Measurements from ENCODE around the gene MCTP2. TPM values are rescaled to one million over a fixed set of nuclear protein-coding genes. Genes with fewer than 3 reads are reported as not detected.
A peak's percentile ranks its signal among the peaks of the same experiment; 100 is the strongest.

Gene MCTP2
- total RNA-seq, 1 experiment from 2014 or later: 0.19 TPM

- Histone ChIP-seq H3K27ac (ENCODE audit: low read depth, low read length, poor library complexity, severe bottlenecking) (no peak overlapping the region), H3K4me1 (ENCODE audit: insufficient read depth, low read length, poor library complexity, severe bottlenecking) (no peaks in the 10 kb centered on the region), H3K27me3 (replicated peaks; ENCODE audit: insufficient read depth, low read depth, low read length, poor library complexity) (no peaks in the 10 kb centered on the region), H3K9me3 (ENCODE audit: low read depth, low read length, poor library complexity, severe bottlenecking) (no peaks in the 10 kb centered on the region), H3K4me3 (ENCODE audit: low read depth, low read length, poor library complexity, severe bottlenecking) (no peak overlapping the region), H3K36me3 (ENCODE audit: insufficient read depth, low read length, poor library complexity, severe bottlenecking) (no peaks in the 10 kb centered on the region)
- intact Hi-C loops (cut with micrococcal nuclease; ENCODE audit: unreplicated experiment): no loop called here
- no TSS peak for BruUV-seq (replicated peaks)
- ChIA-PET POLR2A (ENCODE audit: low non-redundant PET) (no interaction called here), CTCF (no interaction called here)
- TF ChIP-seq CTCF (conservative IDR thresholded peaks at IDR 0.05; ENCODE audit: low read depth, low read length) (no peak), EZH2 (IDR thresholded peaks at IDR 0.05; ENCODE audit: borderline replicate concordance, low read depth, low read length, poor library complexity, severe bottlenecking) (no peak)
- DNase-seq (ENCODE audit: low spot score): no peak
These were observed 105.6 kb downstream of the MCTP2 start for GRCh38 chr15:94336817-94337467.

- no TSS peak for BruUV-seq (replicated peaks)
- CTCF ChIA-PET: no interaction called here
- POLR2A ChIA-PET (ENCODE audit: low non-redundant PET): no interaction called here
These were observed 107.0 kb downstream of the MCTP2 start for GRCh38 chr15:94338243-94338846.

DNA sequence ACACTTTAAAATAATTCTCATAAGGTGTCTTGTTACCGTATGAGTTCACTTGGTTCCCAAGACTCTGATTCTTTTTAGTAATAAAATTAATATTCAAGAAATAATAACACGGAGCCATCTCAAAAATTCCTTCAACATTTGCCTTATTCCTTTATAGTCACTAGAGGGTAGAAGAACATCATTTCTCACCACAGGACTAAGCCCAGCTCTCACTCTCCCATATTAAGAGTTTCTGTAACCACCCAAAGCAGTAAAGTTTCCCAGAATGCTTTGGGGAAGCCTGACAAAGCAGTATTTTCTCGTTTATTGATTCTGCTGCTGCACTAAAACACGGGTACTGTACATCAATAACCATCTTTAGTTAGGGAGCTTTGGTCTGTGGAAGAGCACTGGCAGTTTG lies 114.9 kb downstream of the MCTP2 start:
- TF ChIP-seq EZH2 (IDR thresholded peaks at IDR 0.05; ENCODE audit: borderline replicate concordance, low read depth, low read length, poor library complexity, severe bottlenecking): no peak
- 0 out of 2 replicates have a peak, but pooled peaks have one; percentile 33 for TF ChIP-seq CTCF (conservative IDR thresholded peaks at IDR 0.05; ENCODE audit: low read depth, low read length)
- Histone ChIP-seq H3K27me3 (replicated peaks; ENCODE audit: insufficient read depth, low read depth, low read length, poor library complexity) (no peaks in the 10 kb centered on the region), H3K9me3 (ENCODE audit: low read depth, low read length, poor library complexity, severe bottlenecking) (no peaks in the 10 kb centered on the region), H3K27ac (ENCODE audit: low read depth, low read length, poor library complexity, severe bottlenecking) (no peak overlapping the region), H3K4me3 (ENCODE audit: low read depth, low read length, poor library complexity, severe bottlenecking) (no peak overlapping the region), H3K4me1 (ENCODE audit: insufficient read depth, low read length, poor library complexity, severe bottlenecking) (no peaks in the 10 kb centered on the region), H3K36me3 (ENCODE audit: insufficient read depth, low read length, poor library complexity, severe bottlenecking) (no peaks in the 10 kb centered on the region)
- intact Hi-C loops (cut with micrococcal nuclease; ENCODE audit: unreplicated experiment): no loop called here
- ChIA-PET CTCF (no interaction called here), POLR2A (ENCODE audit: low non-redundant PET) (no interaction called here)
- peak; percentile 35 for DNase-seq (ENCODE audit: low spot score)
- BruUV-seq (replicated peaks): no TSS peak

More at GRCh38 chr15:94338243-94338846, 107.0 kb downstream of the MCTP2 start:
- H3K27ac ChIP-seq (ENCODE audit: low read depth, low read length, poor library complexity, severe bottlenecking): no peak overlapping the region
- TF ChIP-seq CTCF (conservative IDR thresholded peaks at IDR 0.05; ENCODE audit: low read depth, low read length) (no peak), EZH2 (IDR thresholded peaks at IDR 0.05; ENCODE audit: borderline replicate concordance, low read depth, low read length, poor library complexity, severe bottlenecking) (no peak)
- no peaks in the 10 kb centered on the region for H3K36me3 ChIP-seq (ENCODE audit: insufficient read depth, low read length, poor library complexity, severe bottlenecking)
- no peaks in the 10 kb centered on the region for H3K9me3 ChIP-seq (ENCODE audit: low read depth, low read length, poor library complexity, severe bottlenecking)
- no peak overlapping the region for H3K4me3 ChIP-seq (ENCODE audit: low read depth, low read length, poor library complexity, severe bottlenecking)
- no peaks in the 10 kb centered on the region for H3K4me1 ChIP-seq (ENCODE audit: insufficient read depth, low read length, poor library complexity, severe bottlenecking)
- intact Hi-C loops (cut with micrococcal nuclease; ENCODE audit: unreplicated experiment): no loop called here
- H3K27me3 ChIP-seq (replicated peaks; ENCODE audit: insufficient read depth, low read depth, low read length, poor library complexity): no peaks in the 10 kb centered on the region
- no peak for DNase-seq (ENCODE audit: low spot score)
